Skeletal muscle cell (primary cell): ENCODE results near the gene RNLS.
"Not testable (repeated sequence)": the region's sequence is repeated elsewhere in the genome, so short reads cannot be mapped to it uniquely, and the experiment has no call there.

ENCODE experiments used
- DNase-seq: peaks from one replicate; pipeline ENCODE4 v3.0.0-alpha.2; 2010; ENCODE audit warnings: low read depth
- H3K4me3 ChIP-seq: 2 replicates; pipeline ENCODE4 v1.5.1; 2011; ENCODE audit warnings: low read depth, mild to moderate bottlenecking, control low read depth, low read length, moderate library complexity

The RNLS gene

GRCh38 chr10:88490231-88490980 is 92.7 kb downstream of the RNLS start:
- no peak overlapping the region for H3K4me3 ChIP-seq
- no peak for DNase-seq

GRCh38 chr10:88489107-88489506 is 94.0 kb downstream of the RNLS start:
- H3K4me3 ChIP-seq = no peak overlapping the region
- DNase-seq = no peak

DNA sequence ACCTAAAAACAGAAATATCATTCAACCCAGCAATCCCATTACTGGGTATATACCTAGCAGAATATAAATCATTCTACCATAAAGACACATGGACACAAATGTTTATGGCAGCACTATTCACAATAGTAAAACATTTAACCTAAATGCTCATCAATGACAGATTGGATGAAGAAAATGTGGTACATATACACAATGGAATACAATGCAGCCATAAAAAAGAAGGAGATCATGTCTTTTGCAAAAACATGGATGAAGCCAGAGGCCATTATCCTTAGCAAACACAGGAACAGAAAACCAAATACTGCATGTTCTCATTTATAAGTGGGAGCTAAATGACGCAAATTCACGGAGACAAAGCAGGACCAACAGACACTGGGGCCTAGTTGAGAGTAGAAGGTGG is 96.3 kb downstream of the RNLS start:
- DNase-seq, H3K4me3 ChIP-seq: not testable (repeated sequence)

DNA sequence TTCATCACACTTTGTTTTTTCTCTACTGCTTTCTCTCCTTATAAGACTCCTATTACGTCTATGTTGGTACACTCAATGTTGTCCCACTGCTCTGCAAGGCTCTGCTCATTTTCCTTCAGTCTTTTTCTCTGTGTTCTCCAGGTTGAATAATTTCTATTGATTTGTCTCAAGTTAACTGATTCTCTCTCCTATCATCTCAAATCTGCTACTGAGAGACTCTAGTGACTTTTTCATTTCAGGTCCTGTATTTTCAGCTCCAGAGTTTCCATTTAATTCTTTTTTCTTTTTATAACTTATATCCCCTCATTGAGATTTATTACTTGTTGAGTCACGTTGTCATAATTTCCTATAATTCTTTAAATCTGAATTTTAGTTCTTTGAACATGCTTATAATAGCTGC is 100.9 kb downstream of the RNLS start:
- no peak overlapping the region for H3K4me3 ChIP-seq
- DNase-seq = no peak

GRCh38 chr10:88478256-88478655 is 104.9 kb downstream of the RNLS start:
- no peak overlapping the region for H3K4me3 ChIP-seq
- DNase-seq = no peak

DNA sequence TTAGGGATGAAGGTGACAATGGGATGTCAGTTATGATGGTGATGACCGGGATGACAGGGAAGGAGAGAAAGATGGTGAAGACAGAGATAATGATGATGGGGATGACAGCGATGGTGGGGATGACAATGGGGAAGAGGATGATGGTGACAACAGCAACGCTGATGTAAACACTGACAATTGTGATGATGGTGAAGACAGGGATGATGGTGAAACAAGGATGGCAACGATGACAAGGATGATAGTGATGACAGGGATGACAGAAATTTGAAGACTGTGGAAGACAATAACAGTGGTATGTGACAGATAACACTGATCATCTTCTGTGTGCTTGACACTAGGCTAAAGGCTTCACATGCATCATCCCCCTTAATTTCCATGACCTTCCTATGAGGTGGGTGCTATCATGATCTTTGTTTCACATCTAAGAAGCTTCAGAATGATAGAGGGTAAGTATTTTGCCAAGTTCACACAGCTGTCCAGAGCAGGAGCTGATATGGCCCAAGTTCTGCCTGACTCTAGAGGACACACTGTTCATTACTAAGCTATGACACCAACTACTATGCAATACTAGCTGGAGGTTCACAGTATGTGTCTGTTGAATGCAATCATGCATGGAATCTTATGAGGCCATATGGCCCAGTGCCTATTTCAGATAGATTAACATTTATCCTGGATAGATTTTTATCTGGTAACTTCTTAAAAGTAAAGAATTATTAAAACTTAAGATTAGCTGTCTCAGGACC is 105.6 kb downstream of the RNLS start:
- H3K4me3 ChIP-seq = no peak overlapping the region
- no peak for DNase-seq

- no peak overlapping the region for H3K4me3 ChIP-seq
- no peak for DNase-seq
Measured at GRCh38 chr10:88474884-88475844, 108.0 kb downstream of the RNLS start.

- DNase-seq = no peak
- H3K4me3 ChIP-seq = no peak overlapping the region
Measured at GRCh38 chr10:88473989-88474883, 108.9 kb downstream of the RNLS start.

GRCh38 chr10:88472540-88472939 is 110.6 kb downstream of the RNLS start:
- DNase-seq = no peak
- no peak overlapping the region for H3K4me3 ChIP-seq

DNA sequence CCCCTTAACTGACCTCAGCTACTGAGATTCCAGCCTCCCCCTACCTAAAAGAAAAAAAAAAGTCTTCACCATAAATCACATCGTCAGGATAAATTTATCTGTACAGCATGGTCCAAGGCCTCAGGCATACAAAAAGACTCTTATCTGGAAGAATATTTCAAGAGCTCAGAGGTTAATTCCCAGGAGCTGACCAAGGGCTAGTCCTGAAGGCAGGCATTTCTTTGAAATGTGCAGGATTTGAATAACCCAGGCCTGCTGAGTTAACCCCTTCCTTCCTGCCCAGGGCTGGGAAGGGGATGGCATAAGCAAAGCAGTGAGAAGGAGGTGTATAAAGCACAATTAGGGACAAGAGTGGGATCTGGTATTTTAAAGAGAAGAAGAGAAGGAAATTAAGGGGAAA is 111.2 kb downstream of the RNLS start:
- no peak for DNase-seq

DNA sequence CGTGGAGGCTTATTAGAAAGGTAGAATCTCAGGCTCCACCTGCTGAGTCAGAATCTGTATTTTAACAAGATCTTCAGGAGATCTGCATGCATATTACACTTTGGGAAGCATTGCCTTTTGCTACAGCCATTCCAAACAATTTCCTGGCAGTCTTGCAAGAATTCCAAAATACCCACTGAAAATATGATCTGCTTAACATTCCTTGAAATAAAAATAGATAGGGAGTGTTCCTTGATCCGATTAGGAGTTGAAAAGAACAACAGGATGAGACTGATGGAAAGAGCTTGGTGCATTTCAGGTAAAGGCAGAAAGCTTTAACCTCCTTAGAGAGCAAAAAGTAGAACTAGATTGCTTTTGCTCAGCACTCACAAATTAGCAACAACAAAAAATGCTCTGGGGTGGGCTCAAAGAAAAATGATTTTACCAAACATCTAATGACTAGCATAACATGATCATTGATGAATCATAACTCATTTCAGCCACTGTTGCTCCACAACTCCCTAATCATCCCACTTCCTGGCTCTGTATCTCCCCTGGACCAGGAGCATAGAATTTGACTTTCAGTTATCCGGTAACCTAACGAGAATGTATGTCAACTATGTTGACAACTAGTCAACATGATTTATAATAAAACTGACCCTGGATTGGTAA is 115.2 kb downstream of the RNLS start:
- no peak for DNase-seq
- no peak overlapping the region for H3K4me3 ChIP-seq

More for the DNA sequence above, 111.2 kb downstream of the RNLS start:
- H3K4me3 ChIP-seq = no peak overlapping the region

- no peak for DNase-seq
- H3K4me3 ChIP-seq = no peak overlapping the region
Measured at GRCh38 chr10:88466786-88467185, 116.3 kb downstream of the RNLS start.

- H3K4me3 ChIP-seq = no peak overlapping the region
- no peak for DNase-seq
Measured at GRCh38 chr10:88465765-88466164, 117.4 kb downstream of the RNLS start.

DNA sequence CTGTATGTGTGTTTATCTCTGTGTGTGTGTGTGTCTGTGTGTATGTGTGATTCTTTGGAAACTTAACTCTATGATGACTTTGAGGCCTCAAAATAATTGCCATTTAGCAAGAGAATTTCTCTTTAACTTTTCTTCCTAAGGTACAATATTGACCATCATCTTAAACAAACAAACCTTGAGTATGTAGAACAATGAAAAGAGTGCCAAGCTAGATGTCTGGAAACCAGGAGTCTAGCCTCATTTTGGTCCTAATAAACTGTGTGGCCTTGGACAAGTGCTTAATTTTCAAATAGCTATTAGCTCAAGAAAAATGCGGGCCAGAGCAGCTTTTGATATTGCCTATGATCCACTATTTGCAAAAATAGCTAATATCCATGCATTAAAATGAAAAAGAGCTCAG is 119.3 kb downstream of the RNLS start:
- no peak overlapping the region for H3K4me3 ChIP-seq
- DNase-seq = no peak

- no peak for DNase-seq
- no peak overlapping the region for H3K4me3 ChIP-seq
Measured at GRCh38 chr10:88461426-88461825, 121.7 kb downstream of the RNLS start.

- H3K4me3 ChIP-seq = no peak overlapping the region
- no peak for DNase-seq
Measured at GRCh38 chr10:88459530-88459929, 123.6 kb downstream of the RNLS start.

DNA sequence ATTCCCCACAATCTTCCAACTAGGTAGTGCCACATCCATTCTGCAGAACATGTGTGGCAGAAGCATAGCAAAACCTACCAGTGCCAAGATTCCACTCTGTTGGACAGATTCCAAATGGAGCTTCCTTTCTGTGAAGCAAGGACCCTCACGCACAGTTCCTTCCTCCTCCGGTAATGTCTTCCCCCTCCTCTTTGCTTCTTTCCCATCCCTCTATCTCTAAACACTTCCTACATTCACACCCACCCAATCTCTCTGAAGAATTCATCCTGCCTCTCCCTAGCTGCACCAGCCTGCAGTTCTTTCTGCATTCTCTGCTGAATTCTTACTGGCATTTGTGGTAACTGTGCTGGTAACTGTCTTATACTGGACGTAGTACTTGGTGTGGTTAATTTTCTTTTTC is 124.9 kb downstream of the RNLS start:
- no peak overlapping the region for H3K4me3 ChIP-seq
- no peak for DNase-seq

- H3K4me3 ChIP-seq = no peak overlapping the region
- DNase-seq = no peak
Measured at GRCh38 chr10:88457660-88458059, 125.5 kb downstream of the RNLS start.

DNA sequence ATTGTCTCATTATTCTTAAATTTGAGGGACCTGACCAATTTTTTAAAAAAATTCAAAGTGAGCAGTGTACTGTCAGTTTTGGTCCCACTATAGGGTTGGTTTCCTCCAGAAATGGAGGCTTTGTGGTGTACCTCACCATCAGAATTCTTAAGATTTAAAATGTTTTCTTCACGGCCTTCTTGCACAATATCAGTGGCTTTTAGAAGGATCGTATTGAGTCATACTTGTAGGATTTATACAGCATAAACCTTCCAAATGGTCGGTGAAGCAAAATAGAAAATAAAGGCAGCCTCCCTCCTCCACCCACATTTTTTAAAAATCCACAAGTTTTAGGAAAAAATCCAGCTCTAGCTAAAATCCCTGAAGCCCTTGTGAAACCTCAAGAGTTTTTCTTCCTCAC is 126.4 kb downstream of the RNLS start:
- H3K4me3 ChIP-seq = no peak overlapping the region
- DNase-seq = peak; percentile 20
